GM18870 (cell line): ENCODE results near the gene C2orf74.

Experiments
- ATAC-seq: cut with Tn5 transposase; IDR thresholded peaks from one replicate; pipeline ENCODE4 v1.9.1; 2021; ENCODE audit warnings: moderate library complexity; ENCODE audit not compliant: unreplicated experiment

C2orf74 gene

DNA sequence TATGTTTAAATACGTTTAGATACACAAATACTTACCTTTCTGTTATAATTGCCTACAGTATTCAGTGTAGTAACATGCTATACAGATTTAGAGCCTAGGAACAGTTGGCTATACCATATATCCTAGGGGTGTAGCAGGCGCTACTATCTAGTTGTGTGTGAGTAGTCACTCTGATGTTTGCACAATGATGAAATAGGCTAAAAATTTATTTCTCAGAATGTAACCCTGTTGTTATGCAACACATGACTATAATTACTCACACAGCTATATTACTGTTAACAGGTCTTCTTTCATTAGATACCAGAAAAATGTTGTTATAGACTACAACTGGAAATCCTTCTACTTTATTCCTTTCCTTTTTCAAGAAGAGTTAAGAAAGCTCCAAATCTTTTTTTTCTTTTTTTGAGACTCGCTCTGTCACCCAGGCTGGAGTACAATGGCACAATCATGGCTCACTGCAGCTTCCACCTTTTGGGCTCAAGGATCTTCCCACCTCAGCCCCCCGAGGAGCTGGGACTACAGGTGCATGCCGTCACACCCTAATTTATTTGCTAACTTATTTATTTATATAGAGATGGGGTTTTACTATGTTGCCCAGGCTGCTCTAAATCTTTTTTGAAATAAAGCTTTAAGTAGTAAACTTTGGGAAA is 48.5 kb downstream of the C2orf74 start:
- ATAC-seq = no peak

DNA sequence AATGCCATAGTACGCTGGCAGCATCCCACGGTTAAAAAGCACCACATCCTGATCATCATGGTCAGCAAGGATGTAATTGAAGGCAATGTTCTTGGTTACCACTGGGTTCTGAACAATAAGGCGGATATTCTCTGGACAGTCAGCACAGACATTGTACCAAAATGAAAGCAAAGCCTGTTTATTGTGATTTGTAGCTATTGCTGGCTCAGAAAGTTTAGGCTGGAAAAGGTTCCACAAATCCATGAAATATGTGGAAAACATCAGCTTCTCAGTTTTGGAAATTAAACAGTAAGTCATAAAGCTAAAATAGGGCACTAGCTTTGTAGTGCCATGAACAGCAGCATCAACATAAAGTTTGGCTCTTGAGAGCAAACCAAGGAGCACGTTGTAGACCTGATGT is 52.2 kb downstream of the C2orf74 start:
- no peak for ATAC-seq
